ENCODE results near the gene JUNB. TPM values are rescaled to one million over a fixed set of nuclear protein-coding genes. Genes with fewer than 3 reads are reported as not detected.
A peak's percentile ranks its signal among the peaks of the same experiment; 100 is the strongest.

JUNB gene
- total and polyA plus RNA-seq, 2 of the 13 experiments (the other 11 are each of a cell fraction or from before 2014, with no cell fraction given), result 7.7 to 8.2 TPM

GRCh38 chr19:12784871-12785430, 6.3 kb upstream of the JUNB start:
- H3K27ac ChIP-seq (ENCODE audit: extremely low read length, insufficient read depth, low read length), result no peak overlapping the region
- intact Hi-C loops (cut with micrococcal nuclease; ENCODE audit: unreplicated experiment) (no loop called here), in situ Hi-C loops (cut with HindIII; ENCODE audit: extremely low pct_ligation_motif_present, low pct_unique_long_range_greater_than_20kb) (no loop called here)
- peaks cover 80% of the 10 kb centered on the region for H3K4me1 ChIP-seq (ENCODE audit: insufficient read depth, low read length)
- CTCF ChIA-PET (ENCODE audit: low intra/inter-chr PET ratio, low total read pairs), result no interaction called here
- H3K27me3 ChIP-seq (ENCODE audit: control insufficient read depth in 1 of 2, insufficient read depth in 2 of 2, low read length in 2 of 2), result no peaks in the 10 kb centered on the region; a peak in 3 of 5 replicates
- POLR2A ChIA-PET, result no interaction called here
- H3K4me3 ChIP-seq (replicated peaks in 1 of 3; ENCODE audit: insufficient read depth in 1 of 3, low read depth in 2 of 3, low read length in 3 of 3), result no peak overlapping the region
- DNase-seq (ENCODE audit: low spot score) (no peak), ATAC-seq (no peak), FAIRE-seq (no peak)
- no peak overlapping the region; the same call in 1 of the 2 replicates for H3K9ac ChIP-seq (ENCODE audit: insufficient read depth, low read depth, low read length)
- no peak overlapping the region for H2AFZ ChIP-seq (ENCODE audit: low read length)
- no peaks in the 10 kb centered on the region for H4K20me1 ChIP-seq (ENCODE audit: insufficient read depth, low read length)
- no peaks in the 10 kb centered on the region for H3K36me3 ChIP-seq (replicated peaks in 1 of 2; ENCODE audit: control insufficient read depth in 1 of 2, insufficient read depth in 2 of 2, low read length in 2 of 2)
- H3K4me2 ChIP-seq (ENCODE audit: low read depth, low read length), result no peak overlapping the region
- no TSS peak for BruUV-seq (replicated peaks)
- TF ChIP-seq KIAA2018 (CRISPR knock-in tag; IDR thresholded peaks at IDR 0.05; ENCODE audit: borderline replicate concordance), result no peak
- TF ChIP-seq ZNF646 (CRISPR knock-in tag; IDR thresholded peaks at IDR 0.05), result peak; percentile 59; the same call in 1 of the 2 replicates
- TF ChIP-seq ZNF333 (CRISPR knock-in tag; IDR thresholded peaks at IDR 0.05; ENCODE audit: borderline replicate concordance), result no peak
- no peak for TF ChIP-seq SRSF4 (IDR thresholded peaks at IDR 0.05; ENCODE audit: low read depth, low read length, poor library complexity, severe bottlenecking)
- H3K79me2 ChIP-seq (ENCODE audit: insufficient read depth, low read length), result no peaks in the 10 kb centered on the region
- 13% methylated on average over 5 of the region's 5 CpGs for WGBS (ENCODE audit: low lambda C conversion rate)
- no peaks in the 10 kb centered on the region for H3K9me3 ChIP-seq (ENCODE audit: low read length)

Data from HepG2 (cell line).